Osteoblast (primary cell): ENCODE results near the gene PACSIN1. TPM values are rescaled to one million over a fixed set of nuclear protein-coding genes. Genes with fewer than 3 reads are reported as not detected.
"Not testable (repeated sequence)": the region's sequence is repeated elsewhere in the genome, so short reads cannot be mapped to it uniquely, and the experiment has no call there.

Source experiments
- DNase-seq: peaks from one replicate; pipeline ENCODE4 v3.0.0; 2011; ENCODE audit warnings: low spot score, mixed read lengths; ENCODE audit not compliant: insufficient read length; ENCODE audit errors: missing footprints
- H2AFZ ChIP-seq: 2 replicates; pipeline ENCODE4 v1.6.0; 2011; ENCODE audit warnings: mild to moderate bottlenecking, low read length
- H3K27ac ChIP-seq: 2 replicates; pipeline ENCODE4 v1.5.1; 2011; ENCODE audit warnings: mild to moderate bottlenecking, low read depth, low read length, moderate library complexity
- H3K27me3 ChIP-seq: 2 replicates; pipeline ENCODE4 v1.6.0; 2012; ENCODE audit warnings: mild to moderate bottlenecking, control low read depth, inconsistent platforms, low read length, moderate library complexity; ENCODE audit not compliant: insufficient read depth
- H3K36me3 ChIP-seq: 2 replicates; pipeline ENCODE4 v1.5.1; 2011; ENCODE audit warnings: mild to moderate bottlenecking, low read length, control low read depth, moderate library complexity; ENCODE audit not compliant: insufficient read depth
- H3K4me1 ChIP-seq: 2 replicates; pipeline ENCODE4 v1.5.1; 2011; ENCODE audit warnings: mild to moderate bottlenecking, low read length, control low read depth, moderate library complexity; ENCODE audit not compliant: insufficient read depth
- H3K4me2 ChIP-seq: 2 replicates; pipeline ENCODE4 v1.6.0; 2011; ENCODE audit warnings: mild to moderate bottlenecking, low read length; ENCODE audit not compliant: insufficient read depth
- H3K4me3 ChIP-seq: fragments of 200-600 bp; sonication (generic); 3 replicates; pipeline ENCODE4 v1.5.1; 2012; ENCODE audit warnings: mild to moderate bottlenecking, low read length, inconsistent platforms; ENCODE audit not compliant: insufficient read depth
- H3K79me2 ChIP-seq: 2 replicates; pipeline ENCODE4 v1.6.0; 2012; ENCODE audit warnings: mild to moderate bottlenecking, low read length, control low read depth, inconsistent platforms; ENCODE audit not compliant: insufficient read depth
- H3K9me3 ChIP-seq: 2 replicates; pipeline ENCODE4 v1.5.1; 2011; ENCODE audit warnings: low read depth, low read length, control low read depth
- H4K20me1 ChIP-seq: 2 replicates; pipeline ENCODE4 v1.6.0; 2012; ENCODE audit warnings: mild to moderate bottlenecking, low read length, control low read depth; ENCODE audit not compliant: insufficient read depth
- total RNA-seq: library from RNA; depleted of rRNA; stranded (reverse); fragments of >200 nt; gene quantifications from 2 replicates; pipeline ENCODE4 v1.2.3, GENCODE V29; 2012
- TF ChIP-seq, protein P1 (sequence below): IDR thresholded peaks from 2 replicates; pipeline ENCODE4 v1.5.1; 2011; ENCODE audit warnings: mild to moderate bottlenecking, low read depth, low read length, moderate library complexity; ENCODE audit errors: extremely low read depth

Gene PACSIN1
- total RNA-seq, 1 donor: not detected

- Histone ChIP-seq H3K9me3 (no peaks in the 10 kb centered on the region), H4K20me1 (no peaks in the 10 kb centered on the region), H3K4me2 (no peak overlapping the region), H3K36me3 (no peaks in the 10 kb centered on the region), H3K79me2 (no peaks in the 10 kb centered on the region), H3K27ac (no peak overlapping the region), H2AFZ (no peak overlapping the region), H3K27me3 (no peaks in the 10 kb centered on the region), H3K4me3 (no peak overlapping the region), H3K4me1 (no peaks in the 10 kb centered on the region)
- TF ChIP-seq, protein P1, sequence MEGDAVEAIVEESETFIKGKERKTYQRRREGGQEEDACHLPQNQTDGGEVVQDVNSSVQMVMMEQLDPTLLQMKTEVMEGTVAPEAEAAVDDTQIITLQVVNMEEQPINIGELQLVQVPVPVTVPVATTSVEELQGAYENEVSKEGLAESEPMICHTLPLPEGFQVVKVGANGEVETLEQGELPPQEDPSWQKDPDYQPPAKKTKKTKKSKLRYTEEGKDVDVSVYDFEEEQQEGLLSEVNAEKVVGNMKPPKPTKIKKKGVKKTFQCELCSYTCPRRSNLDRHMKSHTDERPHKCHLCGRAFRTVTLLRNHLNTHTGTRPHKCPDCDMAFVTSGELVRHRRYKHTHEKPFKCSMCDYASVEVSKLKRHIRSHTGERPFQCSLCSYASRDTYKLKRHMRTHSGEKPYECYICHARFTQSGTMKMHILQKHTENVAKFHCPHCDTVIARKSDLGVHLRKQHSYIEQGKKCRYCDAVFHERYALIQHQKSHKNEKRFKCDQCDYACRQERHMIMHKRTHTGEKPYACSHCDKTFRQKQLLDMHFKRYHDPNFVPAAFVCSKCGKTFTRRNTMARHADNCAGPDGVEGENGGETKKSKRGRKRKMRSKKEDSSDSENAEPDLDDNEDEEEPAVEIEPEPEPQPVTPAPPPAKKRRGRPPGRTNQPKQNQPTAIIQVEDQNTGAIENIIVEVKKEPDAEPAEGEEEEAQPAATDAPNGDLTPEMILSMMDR: no peak
- no peak for DNase-seq
These were observed 18.5 kb downstream of the PACSIN1 start for GRCh38 chr6:34484391-34484790.

- TF ChIP-seq, protein P1: no peak
- H4K20me1 ChIP-seq: no peaks in the 10 kb centered on the region
- H2AFZ ChIP-seq: no peak overlapping the region
- no peak for DNase-seq
- H3K36me3 ChIP-seq: no peaks in the 10 kb centered on the region
- no peak overlapping the region for H3K4me3 ChIP-seq
- no peak overlapping the region for H3K4me2 ChIP-seq
- H3K79me2 ChIP-seq: no peaks in the 10 kb centered on the region
- no peaks in the 10 kb centered on the region for H3K4me1 ChIP-seq
- H3K27ac ChIP-seq: no peak overlapping the region
- no peaks in the 10 kb centered on the region for H3K27me3 ChIP-seq
- no peaks in the 10 kb centered on the region for H3K9me3 ChIP-seq
These were observed 19.0 kb downstream of the PACSIN1 start for GRCh38 chr6:34484899-34485298.

DNA sequence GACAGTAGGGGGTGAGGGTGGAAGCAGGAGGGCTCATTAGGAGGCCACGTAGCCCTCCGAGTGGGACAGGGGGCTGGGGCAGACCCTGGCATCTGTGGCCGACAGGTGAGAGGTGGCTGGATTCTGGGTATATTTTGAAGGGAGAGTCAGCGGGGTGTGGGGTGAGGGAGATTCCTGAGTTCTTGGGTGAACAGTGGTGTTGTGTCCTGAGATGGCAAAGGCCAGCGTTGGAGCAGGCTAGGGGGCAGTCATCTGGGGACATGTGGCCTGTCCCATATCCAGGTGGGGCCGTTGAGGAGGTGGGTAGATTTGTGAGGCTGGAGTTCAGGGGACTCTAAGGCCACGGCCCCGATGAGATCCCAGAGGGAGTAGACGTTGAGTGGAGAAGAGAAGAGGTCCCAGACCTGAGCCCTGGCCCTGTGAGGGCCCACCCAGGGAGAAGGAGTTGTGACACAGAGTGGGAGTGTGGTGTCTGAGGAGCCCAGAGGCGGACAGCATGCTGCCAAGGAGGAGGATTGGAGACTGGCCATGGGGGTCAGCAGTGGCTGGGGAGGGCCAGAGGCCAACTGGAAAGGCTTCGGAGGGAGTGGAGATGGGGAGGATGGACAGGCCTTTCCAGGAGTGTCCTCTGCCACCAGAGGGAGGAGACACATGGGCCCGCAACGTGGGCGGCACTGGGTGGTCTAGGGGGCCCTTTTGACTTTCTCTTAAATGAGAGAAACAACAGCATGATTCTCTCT is 19.6 kb downstream of the PACSIN1 start:
- TF ChIP-seq, protein P1: no peak
- no peaks in the 10 kb centered on the region for H3K27me3 ChIP-seq
- DNase-seq: no peak
- H3K27ac ChIP-seq: no peak overlapping the region
- H4K20me1 ChIP-seq: no peaks in the 10 kb centered on the region
- no peaks in the 10 kb centered on the region for H3K9me3 ChIP-seq
- H3K4me1 ChIP-seq: no peaks in the 10 kb centered on the region
- no peaks in the 10 kb centered on the region for H3K79me2 ChIP-seq
- H3K4me2 ChIP-seq: no peak overlapping the region
- no peak overlapping the region for H2AFZ ChIP-seq
- no peaks in the 10 kb centered on the region for H3K36me3 ChIP-seq
- H3K4me3 ChIP-seq: no peak overlapping the region

GRCh38 chr6:34486106-34486740 is 20.3 kb downstream of the PACSIN1 start:
- no peak overlapping the region for H2AFZ ChIP-seq
- H3K4me3 ChIP-seq: no peak overlapping the region
- H4K20me1 ChIP-seq: no peaks in the 10 kb centered on the region
- H3K79me2 ChIP-seq: no peaks in the 10 kb centered on the region
- H3K27me3 ChIP-seq: no peaks in the 10 kb centered on the region
- H3K27ac ChIP-seq: no peak overlapping the region
- H3K4me1 ChIP-seq: no peaks in the 10 kb centered on the region
- DNase-seq: no peak
- TF ChIP-seq, protein P1: no peak
- H3K9me3 ChIP-seq: no peaks in the 10 kb centered on the region
- no peak overlapping the region for H3K4me2 ChIP-seq
- no peaks in the 10 kb centered on the region for H3K36me3 ChIP-seq

- not testable (repeated sequence) for H2AFZ ChIP-seq, H3K4me1 ChIP-seq, H4K20me1 ChIP-seq, DNase-seq, H3K79me2 ChIP-seq, H3K9me3 ChIP-seq, H3K36me3 ChIP-seq, H3K27me3 ChIP-seq, H3K27ac ChIP-seq, H3K4me3 ChIP-seq, H3K4me2 ChIP-seq
These were observed 21.0 kb downstream of the PACSIN1 start for GRCh38 chr6:34486886-34487285.
